NCI-H345 treated with DMSO at 0.1 percent for 48 hours (cell line): Measurements from ENCODE around the gene PSD2.
"Not testable (repeated sequence)": the region's sequence is repeated elsewhere in the genome, so short reads cannot be mapped to it uniquely, and the experiment has no call there.

Experiments used
- DNase-seq: peaks from one replicate; lab custom pipeline; 2025; ENCODE audit not compliant: unreplicated experiment; lab: John Stamatoyannopoulos, UW

Gene PSD2

GRCh38 chr5:139789116-139789844, 6.3 kb upstream of the PSD2 start:
- DNase-seq: no peak

GRCh38 chr5:139789845-139790189, 5.8 kb upstream of the PSD2 start:
- no peak for DNase-seq

DNA sequence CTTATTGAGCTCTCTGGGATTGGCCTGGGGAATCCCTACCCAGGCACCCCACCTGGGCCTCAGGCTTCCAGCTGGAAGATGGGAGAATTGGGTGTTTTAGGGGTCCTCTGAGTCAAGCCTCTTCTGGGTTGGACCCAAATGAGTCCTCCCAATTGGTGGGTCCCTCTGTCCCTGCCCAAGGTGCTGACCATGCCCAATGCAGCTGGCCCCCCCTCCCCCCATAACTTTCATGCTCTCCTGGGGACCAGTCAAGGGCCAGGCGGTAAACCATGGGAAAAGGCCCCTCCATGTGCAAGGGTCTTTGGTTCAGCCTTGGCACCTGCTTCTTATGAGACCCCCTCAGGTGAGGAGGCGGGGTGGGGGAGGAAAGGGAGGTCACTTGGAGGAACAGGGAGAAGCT, 3.4 kb upstream of the PSD2 start:
- no peak for DNase-seq

DNA sequence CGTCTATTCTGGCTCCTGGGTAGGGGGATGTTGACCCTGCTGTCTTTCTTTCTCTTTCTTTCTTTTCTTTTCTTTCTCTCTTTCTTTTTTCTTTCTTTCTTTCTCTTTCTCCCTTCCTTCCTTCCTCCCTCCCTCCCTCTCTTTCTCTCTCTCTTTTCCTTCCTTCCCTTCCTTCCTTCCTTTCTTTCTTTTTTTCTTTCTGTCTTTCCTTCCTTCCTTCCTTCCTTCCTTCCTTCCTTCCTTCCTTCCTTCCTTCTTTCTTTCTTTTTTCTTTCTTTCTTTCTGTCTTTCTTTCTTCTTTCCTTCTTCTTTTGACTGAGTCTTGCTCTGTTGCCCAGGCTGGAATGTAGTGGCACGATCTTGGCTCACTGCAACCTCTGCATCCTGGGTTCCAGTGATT, 3.0 kb upstream of the PSD2 start:
- DNase-seq: not testable (repeated sequence)

DNA sequence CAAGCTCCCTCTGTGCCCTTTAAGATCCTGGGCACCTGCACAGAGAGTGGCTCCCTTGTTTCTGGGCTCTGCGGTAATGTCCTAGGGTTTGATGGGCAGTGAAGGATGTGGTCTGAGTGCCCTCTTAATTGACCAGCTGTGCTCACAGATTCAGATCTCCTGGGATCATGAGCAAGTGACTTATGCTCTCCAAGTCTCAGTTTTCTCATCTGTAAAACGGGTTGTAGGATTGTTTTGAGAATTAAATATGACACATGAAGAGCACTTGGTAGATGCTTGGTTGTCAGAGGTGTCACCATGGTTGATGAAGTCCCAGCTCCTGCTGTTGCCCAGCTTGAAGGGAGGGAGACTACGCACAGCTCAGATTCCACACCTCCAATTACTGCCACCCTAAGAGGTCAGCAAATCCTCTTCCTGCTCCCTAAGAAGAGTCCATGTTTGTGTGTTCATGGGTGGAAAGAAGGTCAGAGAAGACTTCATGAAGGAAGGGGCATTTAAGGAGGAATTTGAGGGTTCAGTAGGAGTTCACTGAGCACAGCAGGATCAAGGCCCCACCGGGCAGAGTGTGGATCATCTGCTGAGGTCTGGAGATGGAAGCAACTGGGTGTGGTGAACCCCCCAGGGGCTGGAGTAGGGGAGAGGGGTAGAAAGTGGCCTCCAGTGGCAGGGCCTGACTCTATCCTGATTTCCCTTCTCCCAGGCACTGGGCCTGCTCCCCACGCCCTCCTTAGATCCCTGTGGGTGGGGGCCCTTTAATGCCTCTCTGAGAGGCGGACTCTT, 1.4 kb upstream of the PSD2 start:
- DNase-seq: no peak

- no peak for DNase-seq
These were observed 626 bp downstream of the PSD2 start for GRCh38 chr5:139796061-139796806.

DNA sequence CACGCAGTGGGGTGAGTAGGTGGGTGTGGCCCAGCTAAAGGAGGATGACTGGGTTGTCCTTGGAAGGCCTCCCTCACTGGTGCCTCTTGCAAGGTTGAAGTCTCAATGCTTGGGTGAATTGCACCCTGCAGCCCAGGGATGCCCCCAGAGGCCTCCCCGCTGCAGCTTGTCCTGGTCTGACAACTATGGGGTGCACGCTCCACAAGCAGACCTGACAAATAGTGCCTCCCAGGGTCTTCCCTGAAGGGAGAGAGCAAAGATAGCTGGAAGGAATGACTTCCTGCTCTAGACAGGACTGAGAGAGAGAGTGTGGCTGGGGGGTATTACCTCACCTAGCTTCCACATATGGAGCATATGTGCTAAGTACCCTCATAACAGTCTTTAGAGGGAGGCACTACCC, 1.7 kb downstream of the PSD2 start:
- DNase-seq: no peak

DNA sequence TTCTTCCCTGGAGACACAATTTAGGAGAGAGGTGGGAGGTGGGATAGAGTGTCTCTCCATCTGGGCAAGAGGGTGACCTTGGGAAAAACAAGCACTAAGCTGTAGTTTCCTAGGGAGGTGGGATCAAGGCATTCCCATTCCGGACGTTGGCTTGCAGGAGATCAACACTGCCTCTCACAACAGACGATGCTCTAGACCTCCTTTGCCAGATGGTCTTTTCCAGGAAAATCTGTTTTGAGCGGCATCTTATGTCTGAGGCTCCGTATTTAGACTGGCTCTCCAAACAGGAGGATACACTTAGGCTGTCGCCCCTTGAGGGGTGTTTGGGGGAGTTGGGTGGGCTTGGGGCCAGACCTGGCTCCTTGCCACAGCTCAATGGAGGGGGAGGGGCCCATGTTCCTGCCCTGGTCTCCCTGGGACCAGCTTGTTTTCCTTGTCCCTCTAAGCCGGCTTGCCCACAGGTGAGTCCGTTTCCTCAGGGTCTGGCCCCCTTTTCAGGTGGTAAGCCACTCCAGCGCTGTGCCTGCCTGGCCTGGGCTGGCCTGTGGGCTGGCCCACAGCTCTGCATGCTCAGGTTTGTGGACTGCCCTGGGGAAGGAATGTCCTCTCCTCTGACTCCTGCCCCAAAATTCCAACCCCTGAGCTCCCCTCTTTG, 2.4 kb downstream of the PSD2 start:
- DNase-seq: no peak

GRCh38 chr5:139798883-139799282, 3.3 kb downstream of the PSD2 start:
- DNase-seq: no peak

GRCh38 chr5:139799359-139799758, 3.8 kb downstream of the PSD2 start:
- DNase-seq: no peak

DNA sequence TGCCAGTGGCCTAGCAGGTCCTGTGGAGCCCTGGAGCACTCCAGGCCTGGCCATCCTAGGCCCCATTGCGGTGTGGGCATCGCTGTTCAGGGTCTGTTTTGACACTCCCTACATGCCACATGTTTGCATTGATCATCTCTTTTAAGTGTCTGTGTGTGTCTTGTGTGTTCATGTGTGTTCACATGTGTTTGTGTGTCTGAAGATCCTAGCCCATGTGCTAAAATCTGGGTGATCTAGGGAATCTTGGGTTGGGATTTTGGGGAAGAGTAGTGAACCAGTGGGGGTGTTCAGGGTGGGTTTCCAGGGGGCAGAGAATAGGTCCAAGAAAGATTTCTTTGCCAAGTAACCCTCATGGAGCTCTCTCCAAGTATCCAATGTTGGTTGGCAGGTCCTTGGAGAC, 8.4 kb downstream of the PSD2 start:
- DNase-seq: no peak

GRCh38 chr5:139804800-139805397, 9.3 kb downstream of the PSD2 start:
- DNase-seq: no peak

GRCh38 chr5:139805545-139805944, 9.9 kb downstream of the PSD2 start:
- DNase-seq: no peak

- no peak for DNase-seq
These were observed 10.5 kb downstream of the PSD2 start for GRCh38 chr5:139806111-139806510.

DNA sequence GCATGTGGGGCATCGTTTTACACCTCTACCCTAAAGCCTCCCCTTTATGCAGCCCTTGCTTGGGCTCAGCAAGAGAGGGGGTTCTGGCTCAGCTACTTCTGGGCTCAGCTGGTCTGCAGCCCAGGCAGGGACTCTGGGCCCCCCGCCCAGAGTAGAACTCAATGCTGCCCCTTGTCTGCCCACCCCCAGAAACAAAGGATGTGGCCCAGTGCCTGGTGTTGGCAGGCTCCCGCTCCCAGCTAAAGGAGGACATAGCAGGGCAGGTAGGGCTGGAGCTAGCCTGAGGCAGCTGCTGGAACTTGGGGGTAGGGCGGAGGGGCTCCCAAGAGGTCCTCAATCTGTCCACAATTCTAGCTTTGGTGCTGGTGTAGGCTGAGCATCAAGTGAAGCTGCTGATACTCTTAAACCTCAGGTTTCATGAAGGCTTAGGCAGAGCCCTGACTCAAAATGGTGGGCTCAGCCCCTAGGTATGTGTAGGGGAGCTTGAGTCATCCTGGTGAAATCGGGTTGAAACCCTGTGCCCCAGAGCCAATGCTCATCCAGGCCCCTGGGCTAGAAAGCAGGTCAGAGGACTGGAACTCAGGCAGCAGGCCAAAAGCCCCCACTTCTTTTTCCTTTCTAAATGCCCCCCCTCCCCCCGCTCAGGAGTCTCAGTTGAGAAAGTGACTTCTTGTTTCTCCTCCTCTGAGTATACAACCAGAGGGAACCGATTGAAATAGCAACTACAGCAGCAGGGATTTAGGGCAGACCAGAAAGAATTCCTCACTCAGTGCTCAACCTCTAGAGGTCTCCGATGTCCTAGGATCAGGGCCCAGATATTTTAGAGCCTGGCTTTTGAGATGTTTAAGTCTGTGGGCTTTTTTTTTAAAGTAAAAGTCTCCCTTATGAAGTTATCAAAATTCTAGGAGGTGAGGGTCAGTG, 11.4 kb downstream of the PSD2 start:
- no peak for DNase-seq

GRCh38 chr5:139807647-139808030, 12.0 kb downstream of the PSD2 start:
- DNase-seq: no peak

GRCh38 chr5:139808481-139809330, 13.1 kb downstream of the PSD2 start:
- no peak for DNase-seq

- DNase-seq: no peak
These were observed 13.8 kb downstream of the PSD2 start for GRCh38 chr5:139809331-139809810.
